Spinal cord (tissue), 10 donors: ENCODE data around the gene FIGN. TPM values are rescaled to one million over a fixed set of nuclear protein-coding genes. Genes with fewer than 3 reads are reported as not detected.

Source experiments
- DNase-seq, 6 donors: peaks; one replicate each; pipeline versions ENCODE4 v3.0.0 to v3.0.0-alpha.2; 2013 to 2015; ENCODE audit warnings: low spot score in 6 of 6, low read depth in 4 of 6
- H3K27ac ChIP-seq: one replicate; pipeline ENCODE4 v1.5.1; 2013; ENCODE audit warnings: low read depth, low read length, control low read depth
- H3K27me3 ChIP-seq: one replicate; pipeline ENCODE4 v1.6.1; 2013; ENCODE audit warnings: low read length; ENCODE audit not compliant: control insufficient read depth, insufficient read depth
- H3K36me3 ChIP-seq: one replicate; pipeline ENCODE4 v1.6.1; 2013; ENCODE audit warnings: low read length; ENCODE audit not compliant: control insufficient read depth, insufficient read depth
- H3K4me1 ChIP-seq: one replicate; pipeline ENCODE4 v1.6.1; 2013; ENCODE audit warnings: low read length; ENCODE audit not compliant: control insufficient read depth, insufficient read depth
- H3K4me3 ChIP-seq: one replicate; pipeline ENCODE4 v1.5.1; 2013; ENCODE audit warnings: low read depth, low read length, control low read depth
- H3K9me3 ChIP-seq: one replicate; pipeline ENCODE4 v1.6.1; 2013; ENCODE audit warnings: low read length; ENCODE audit not compliant: control insufficient read depth, insufficient read depth
- WGBS: methylation state at CpG from one replicate; pipeline ENCODE4 v1.1.5; 2013; ENCODE audit warnings: missing lambda C conversion rate; ENCODE audit not compliant: insufficient coverage; 5-methylcytosine and 5-hydroxymethylcytosine counted together
- polyA plus RNA-seq, 2 donors: library from polyadenylated mRNA; unstranded; fragments of 120-200 nt; gene quantifications; one replicate each; pipeline ENCODE4 v1.2.1, GENCODE V29; 2013; ENCODE audit not compliant: insufficient read length in 2 of 2
- total RNA-seq, 2 donors: library from RNA; depleted of rRNA in 1 of 2; stranded (reverse); fragments of 120-200 nt in 1 of 2; fragments of >200 nt in 1 of 2; gene quantifications; one replicate each; pipeline versions ENCODE4 v1.2.3 to v1.2.4, GENCODE V29; 2013 to 2014
- donor health status: healthy.

Gene FIGN
- total and polyA plus RNA-seq, 4 donors, result 6.6 to 9.8 (median 7.8) TPM

- Histone ChIP-seq H3K27me3 (no peaks in the 10 kb centered on the region), H3K9me3 (no peaks in the 10 kb centered on the region), H3K4me3 (no peak overlapping the region), H3K36me3 (peaks cover 3% of the 10 kb centered on the region), H3K4me1 (no peaks in the 10 kb centered on the region), H3K27ac (no peak overlapping the region)
- DNase-seq, result peak in 2 of 6 donors; percentile 72 to 84
- WGBS, result no CpG with 5 or more reads among the region's 3 CpGs
Observed at GRCh38 chr2:163613266-163613731, 122.5 kb downstream of the FIGN start.

GRCh38 chr2:163612332-163612731, 123.5 kb downstream of the FIGN start:
- no peaks in the 10 kb centered on the region for H3K9me3 ChIP-seq
- no peaks in the 10 kb centered on the region for H3K4me1 ChIP-seq
- peaks cover 3% of the 10 kb centered on the region for H3K36me3 ChIP-seq
- 43% methylated on average over 6 of the region's 9 CpGs for WGBS
- no peak overlapping the region for H3K27ac ChIP-seq
- peak in 2 of 6 donors; percentile 55 to 77 for DNase-seq
- no peak overlapping the region for H3K4me3 ChIP-seq
- no peaks in the 10 kb centered on the region for H3K27me3 ChIP-seq

- no peak overlapping the region for H3K27ac ChIP-seq
- 94% methylated on average over 6 of the region's 8 CpGs for WGBS
- H3K4me1 ChIP-seq, result no peaks in the 10 kb centered on the region
- no peak overlapping the region for H3K4me3 ChIP-seq
- H3K9me3 ChIP-seq, result no peaks in the 10 kb centered on the region
- peaks cover 3% of the 10 kb centered on the region for H3K36me3 ChIP-seq
- DNase-seq, result no peak
- H3K27me3 ChIP-seq, result no peaks in the 10 kb centered on the region
Observed at GRCh38 chr2:163611557-163611906, 124.3 kb downstream of the FIGN start.

GRCh38 chr2:163610817-163611556, 124.8 kb downstream of the FIGN start:
- 98% methylated on average over 13 of the region's 13 CpGs for WGBS
- H3K27me3 ChIP-seq, result no peaks in the 10 kb centered on the region
- no peaks in the 10 kb centered on the region for H3K9me3 ChIP-seq
- DNase-seq, result no peak
- no peaks in the 10 kb centered on the region for H3K4me1 ChIP-seq
- H3K36me3 ChIP-seq, result peaks cover 3% of the 10 kb centered on the region
- H3K4me3 ChIP-seq, result no peak overlapping the region
- no peak overlapping the region for H3K27ac ChIP-seq

- Histone ChIP-seq H3K4me1 (no peaks in the 10 kb centered on the region), H3K36me3 (peaks cover 3% of the 10 kb centered on the region), H3K27me3 (no peaks in the 10 kb centered on the region), H3K27ac (no peak overlapping the region), H3K9me3 (no peaks in the 10 kb centered on the region), H3K4me3 (no peak overlapping the region)
- DNase-seq, result peak in 1 of 6 donors; percentile 36
Observed at GRCh38 chr2:163607630-163608029, 128.2 kb downstream of the FIGN start.

GRCh38 chr2:163606878-163607277, 128.9 kb downstream of the FIGN start:
- DNase-seq, result no peak
- WGBS, result 90% methylated on average over 2 of the region's 3 CpGs
- Histone ChIP-seq H3K4me3 (no peak overlapping the region), H3K36me3 (peaks cover 3% of the 10 kb centered on the region), H3K4me1 (no peaks in the 10 kb centered on the region), H3K9me3 (no peaks in the 10 kb centered on the region), H3K27ac (no peak overlapping the region), H3K27me3 (no peaks in the 10 kb centered on the region)

- H3K4me3 ChIP-seq, result no peak overlapping the region
Observed at GRCh38 chr2:163605779-163606178, 130.0 kb downstream of the FIGN start.

GRCh38 chr2:163604941-163605555, 130.8 kb downstream of the FIGN start:
- no peaks in the 10 kb centered on the region for H3K36me3 ChIP-seq
- H3K27me3 ChIP-seq, result no peaks in the 10 kb centered on the region
- H3K27ac ChIP-seq, result no peak overlapping the region
- no peak overlapping the region for H3K4me3 ChIP-seq
- 63% methylated on average over 1 of the region's 4 CpGs for WGBS
- no peaks in the 10 kb centered on the region for H3K9me3 ChIP-seq
- H3K4me1 ChIP-seq, result no peaks in the 10 kb centered on the region
- no peak for DNase-seq

More at GRCh38 chr2:163605779-163606178, 130.0 kb downstream of the FIGN start:
- no peaks in the 10 kb centered on the region for H3K27me3 ChIP-seq
- no peaks in the 10 kb centered on the region for H3K9me3 ChIP-seq
- H3K4me1 ChIP-seq, result no peaks in the 10 kb centered on the region
- DNase-seq, result no peak
- WGBS, result no CpG with 5 or more reads among the region's 2 CpGs
- peaks cover 1% of the 10 kb centered on the region for H3K36me3 ChIP-seq
- H3K27ac ChIP-seq, result no peak overlapping the region

GRCh38 chr2:163602196-163602595, 133.6 kb downstream of the FIGN start:
- no peaks in the 10 kb centered on the region for H3K9me3 ChIP-seq
- no peaks in the 10 kb centered on the region for H3K4me1 ChIP-seq
- no peaks in the 10 kb centered on the region for H3K36me3 ChIP-seq
- no peak overlapping the region for H3K4me3 ChIP-seq
- peak in 1 of 6 donors; percentile 8 for DNase-seq
- H3K27me3 ChIP-seq, result no peaks in the 10 kb centered on the region
- no CpG with 5 or more reads among the region's 3 CpGs for WGBS
- H3K27ac ChIP-seq, result no peak overlapping the region

GRCh38 chr2:163601377-163601776, 134.4 kb downstream of the FIGN start:
- Histone ChIP-seq H3K9me3 (no peaks in the 10 kb centered on the region), H3K4me3 (no peak overlapping the region), H3K36me3 (no peaks in the 10 kb centered on the region), H3K27ac (no peak overlapping the region), H3K4me1 (no peaks in the 10 kb centered on the region), H3K27me3 (no peaks in the 10 kb centered on the region)
- peak in 2 of 6 donors; percentile 57 to 69 for DNase-seq
- WGBS, result 42% methylated on average over 2 of the region's 7 CpGs
